Smooth muscle cell (in vitro differentiated cells): Measurements from ENCODE around the gene VPS11. TPM values are rescaled to one million over a fixed set of nuclear protein-coding genes. Genes with fewer than 3 reads are reported as not detected.

Source experiments
- DNase-seq: peaks from one replicate; lab custom pipeline; 2025; ENCODE audit not compliant: unreplicated experiment; lab: John Stamatoyannopoulos, UW
- H2AFZ ChIP-seq: fragments of 200-600 bp; sonication (generic); 2 replicates; pipeline ENCODE4 v1.6.0; 2016; ENCODE audit warnings: antibody characterized with exemption, low read depth, mild to moderate bottlenecking
- H3F3A ChIP-seq: fragments of 200-600 bp; sonication (generic); 2 replicates; pipeline ENCODE4 v1.6.0; 2017; ENCODE audit warnings: antibody characterized with exemption, low read depth
- H3K27ac ChIP-seq: fragments of 200-600 bp; sonication (generic); 2 replicates; pipeline ENCODE4 v1.5.1; 2016; ENCODE audit warnings: low read depth, mild to moderate bottlenecking
- H3K27me3 ChIP-seq: fragments of 200-600 bp; sonication (generic); 2 replicates; pipeline ENCODE4 v1.6.1; 2016; ENCODE audit warnings: low read depth, mild to moderate bottlenecking
- H3K36me3 ChIP-seq: fragments of 200-600 bp; sonication (generic); 2 replicates; pipeline ENCODE4 v1.5.1; 2016; ENCODE audit warnings: low read depth
- H3K4me1 ChIP-seq: fragments of 200-600 bp; sonication (generic); 2 replicates; pipeline ENCODE4 v1.5.1; 2016; ENCODE audit warnings: low read depth
- H3K4me2 ChIP-seq: fragments of 200-600 bp; sonication (generic); 2 replicates; pipeline ENCODE4 v1.6.0; 2016; ENCODE audit warnings: mild to moderate bottlenecking
- H3K4me3 ChIP-seq: fragments of 200-600 bp; sonication (generic); 2 replicates; pipeline ENCODE4 v1.5.1; 2016; ENCODE audit warnings: mild to moderate bottlenecking
- H3K79me2 ChIP-seq: fragments of 200-600 bp; sonication (generic); 2 replicates; pipeline ENCODE4 v1.6.0; 2016; ENCODE audit warnings: low read depth, mild to moderate bottlenecking
- H3K9ac ChIP-seq: fragments of 200-600 bp; sonication (generic); 2 replicates; pipeline ENCODE4 v1.6.0; 2016; ENCODE audit warnings: low read depth
- H3K9me3 ChIP-seq: fragments of 200-600 bp; sonication (generic); replicated peaks from 2 replicates; pipeline ENCODE4 v1.5.1; 2016; ENCODE audit warnings: low read depth
- H4K20me1 ChIP-seq: fragments of 200-600 bp; sonication (generic); 2 replicates; pipeline ENCODE4 v1.6.0; 2016; ENCODE audit warnings: low read depth
- CTCF ChIP-seq: fragments of 200-600 bp; sonication (generic); IDR thresholded peaks from 2 replicates; pipeline ENCODE4 v1.5.1; 2017; ENCODE audit warnings: borderline replicate concordance, mild to moderate bottlenecking, antibody characterized with exemption; ENCODE audit not compliant: insufficient read depth, poor library complexity, severe bottlenecking
- WGBS: methylation state at CpG from one replicate; pipeline ENCODE4 v1.1.7; 2016; ENCODE audit warnings: low lambda C conversion rate; 5-methylcytosine and 5-hydroxymethylcytosine counted together
- polyA plus RNA-seq: library from polyadenylated mRNA; unstranded; fragments of >200 nt; fragmentation: Nextera tagmentation; extraction: Ambion mirVana; gene quantifications from 2 replicates; pipeline ENCODE4 v1.2.1, GENCODE V29; 2016
- total RNA-seq: library from RNA; depleted of rRNA; stranded (reverse); fragments of >200 nt; gene quantifications from 2 replicates; pipeline ENCODE4 v1.2.3, GENCODE V29; 2014

VPS11 gene
- total and polyA plus RNA-seq, 2 experiments from 2014 or later: 33.1 to 33.8 TPM

GRCh38 chr11:119025099-119025473, 42.5 kb upstream of the VPS11 start:
- 87% methylated on average over 5 of the region's 5 CpGs for WGBS
- peaks cover 20% of the 10 kb centered on the region for H3K4me1 ChIP-seq
- H3K79me2 ChIP-seq: peaks cover 17% of the 10 kb centered on the region
- no peak overlapping the region for H2AFZ ChIP-seq
- H4K20me1 ChIP-seq: peaks cover 7% of the 10 kb centered on the region
- H3K4me2 ChIP-seq: no peak overlapping the region
- no peak for DNase-seq
- H3F3A ChIP-seq: peaks cover 24% of the 10 kb centered on the region
- no peaks in the 10 kb centered on the region for H3K27me3 ChIP-seq
- no peak overlapping the region for H3K27ac ChIP-seq
- H3K36me3 ChIP-seq: no peaks in the 10 kb centered on the region
- TF ChIP-seq CTCF: no peak
- H3K9me3 ChIP-seq: no peaks in the 10 kb centered on the region
- H3K4me3 ChIP-seq: no peak overlapping the region
- H3K9ac ChIP-seq: no peak overlapping the region

GRCh38 chr11:119025541-119025940, 42.1 kb upstream of the VPS11 start:
- Histone ChIP-seq H3F3A (peaks cover 24% of the 10 kb centered on the region), H2AFZ (no peak overlapping the region), H4K20me1 (peaks cover 4% of the 10 kb centered on the region), H3K9me3 (no peaks in the 10 kb centered on the region), H3K27ac (no peak overlapping the region), H3K4me2 (no peak overlapping the region), H3K9ac (no peak overlapping the region), H3K27me3 (no peaks in the 10 kb centered on the region), H3K4me1 (peaks cover 17% of the 10 kb centered on the region), H3K36me3 (no peaks in the 10 kb centered on the region), H3K4me3 (no peak overlapping the region), H3K79me2 (peaks cover 12% of the 10 kb centered on the region)
- 95% methylated on average over 5 of the region's 5 CpGs for WGBS
- no peak for DNase-seq
- no peak for TF ChIP-seq CTCF

- no peak for DNase-seq
- WGBS: 95% methylated on average over 16 of the region's 16 CpGs
- H3K27ac ChIP-seq: no peak overlapping the region
These were observed 41.4 kb upstream of the VPS11 start for GRCh38 chr11:119025978-119026766.

More at GRCh38 chr11:119025978-119026766, 41.4 kb upstream of the VPS11 start:
- Histone ChIP-seq H3K9ac (no peak overlapping the region), H3K79me2 (peaks cover 6% of the 10 kb centered on the region), H3K27me3 (no peaks in the 10 kb centered on the region), H3K36me3 (no peaks in the 10 kb centered on the region), H3F3A (peaks cover 24% of the 10 kb centered on the region), H2AFZ (no peak overlapping the region), H3K4me3 (no peak overlapping the region), H3K4me2 (no peak overlapping the region), H3K9me3 (no peaks in the 10 kb centered on the region), H4K20me1 (peaks cover under 1% of the 10 kb centered on the region), H3K4me1 (peaks cover 17% of the 10 kb centered on the region)
- TF ChIP-seq CTCF: no peak
